ENCODE results near the gene TRAF4.

TRAF4 gene

GRCh38 chr17:28751600-28752366 lies 8.0 kb downstream of the TRAF4 start:
- TF ChIP-seq SIN3A (IDR thresholded peaks at IDR 0.05; ENCODE audit: borderline replicate concordance, insufficient read depth, low read length) (no peak), TAF1 (IDR thresholded peaks at IDR 0.05; ENCODE audit: borderline replicate concordance, insufficient read depth, low read length) (no peak), REST (IDR thresholded peaks at IDR 0.05; ENCODE audit: insufficient read depth in 1 of 2, low read depth in 2 of 2, low read length in 2 of 2) (no peak), FOXP2 (optimal IDR thresholded peaks at IDR 0.05; ENCODE audit: borderline replicate concordance, extremely low read depth, extremely low read length, insufficient read depth) (no peak), POLR2AphosphoS5 (IDR thresholded peaks at IDR 0.05; ENCODE audit: low read depth, low read length) (no peak)

- TF ChIP-seq POLR2AphosphoS5 (IDR thresholded peaks at IDR 0.05; ENCODE audit: low read depth, low read length) (no peak), TAF1 (IDR thresholded peaks at IDR 0.05; ENCODE audit: borderline replicate concordance, insufficient read depth, low read length) (no peak), SIN3A (IDR thresholded peaks at IDR 0.05; ENCODE audit: borderline replicate concordance, insufficient read depth, low read length) (no peak), FOXP2 (optimal IDR thresholded peaks at IDR 0.05; ENCODE audit: borderline replicate concordance, extremely low read depth, extremely low read length, insufficient read depth) (no peak), REST (IDR thresholded peaks at IDR 0.05; ENCODE audit: insufficient read depth in 1 of 2, low read depth in 2 of 2, low read length in 2 of 2) (no peak)
These were observed 11.7 kb downstream of the TRAF4 start for GRCh38 chr17:28755486-28755885.

- TF ChIP-seq SIN3A (IDR thresholded peaks at IDR 0.05; ENCODE audit: borderline replicate concordance, insufficient read depth, low read length) (no peak), REST (IDR thresholded peaks at IDR 0.05; ENCODE audit: insufficient read depth in 1 of 2, low read depth in 2 of 2, low read length in 2 of 2) (no peak), TAF1 (IDR thresholded peaks at IDR 0.05; ENCODE audit: borderline replicate concordance, insufficient read depth, low read length) (no peak), FOXP2 (optimal IDR thresholded peaks at IDR 0.05; ENCODE audit: borderline replicate concordance, extremely low read depth, extremely low read length, insufficient read depth) (no peak), POLR2AphosphoS5 (IDR thresholded peaks at IDR 0.05; ENCODE audit: low read depth, low read length) (no peak)
These were observed 12.4 kb downstream of the TRAF4 start for GRCh38 chr17:28756049-28756804.

- no peak for TF ChIP-seq POLR2AphosphoS5 (IDR thresholded peaks at IDR 0.05; ENCODE audit: low read depth, low read length)
- TF ChIP-seq SIN3A (IDR thresholded peaks at IDR 0.05; ENCODE audit: borderline replicate concordance, insufficient read depth, low read length), result no peak
- TF ChIP-seq TAF1 (IDR thresholded peaks at IDR 0.05; ENCODE audit: borderline replicate concordance, insufficient read depth, low read length), result no peak
- no peak for TF ChIP-seq REST (IDR thresholded peaks at IDR 0.05; ENCODE audit: insufficient read depth in 1 of 2, low read depth in 2 of 2, low read length in 2 of 2)
- no peak for TF ChIP-seq FOXP2 (optimal IDR thresholded peaks at IDR 0.05; ENCODE audit: borderline replicate concordance, extremely low read depth, extremely low read length, insufficient read depth)
These were observed 14.8 kb downstream of the TRAF4 start for GRCh38 chr17:28758411-28759121.

Data from PFSK-1 (cell line).